GM18526 (cell line): ENCODE results near the gene DPYSL3.

Source experiments
- POLR2A ChIP-seq: IDR thresholded peaks from 3 replicates; pipeline ENCODE4 v1.6.1; 2011; ENCODE audit not compliant: insufficient read length; ENCODE audit errors: extremely low read depth

Gene DPYSL3

GRCh38 chr5:147359101-147359500 lies 150.8 kb downstream of the DPYSL3 start:
- TF ChIP-seq POLR2A, result no peak

GRCh38 chr5:147349241-147349640 lies 160.6 kb downstream of the DPYSL3 start:
- TF ChIP-seq POLR2A, result no peak

- no peak for TF ChIP-seq POLR2A
Measured at GRCh38 chr5:147348451-147348850, 161.4 kb downstream of the DPYSL3 start.

GRCh38 chr5:147348046-147348445 lies 161.8 kb downstream of the DPYSL3 start:
- no peak for TF ChIP-seq POLR2A

- no peak for TF ChIP-seq POLR2A
Measured at GRCh38 chr5:147346006-147346561, 163.8 kb downstream of the DPYSL3 start.

DNA sequence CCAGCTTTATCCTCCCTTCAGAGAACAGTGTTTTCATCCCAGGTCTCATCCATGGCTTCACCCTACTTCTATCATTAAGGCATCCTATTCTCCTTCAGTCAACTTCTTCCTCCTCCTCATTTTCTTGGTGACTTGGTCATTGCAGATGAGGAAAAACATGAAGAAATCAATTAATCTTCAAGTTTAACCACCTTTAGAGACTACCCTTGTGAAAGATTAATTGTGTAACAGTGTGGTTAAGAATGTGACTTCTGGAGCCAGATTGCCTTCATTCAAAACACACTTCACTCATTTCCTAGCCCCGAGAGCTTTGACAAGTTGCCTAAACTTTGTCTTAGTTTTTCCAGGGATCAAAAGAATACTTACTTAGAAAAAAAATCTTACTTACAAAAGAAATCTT lies 165.0 kb downstream of the DPYSL3 start:
- TF ChIP-seq POLR2A, result no peak

DNA sequence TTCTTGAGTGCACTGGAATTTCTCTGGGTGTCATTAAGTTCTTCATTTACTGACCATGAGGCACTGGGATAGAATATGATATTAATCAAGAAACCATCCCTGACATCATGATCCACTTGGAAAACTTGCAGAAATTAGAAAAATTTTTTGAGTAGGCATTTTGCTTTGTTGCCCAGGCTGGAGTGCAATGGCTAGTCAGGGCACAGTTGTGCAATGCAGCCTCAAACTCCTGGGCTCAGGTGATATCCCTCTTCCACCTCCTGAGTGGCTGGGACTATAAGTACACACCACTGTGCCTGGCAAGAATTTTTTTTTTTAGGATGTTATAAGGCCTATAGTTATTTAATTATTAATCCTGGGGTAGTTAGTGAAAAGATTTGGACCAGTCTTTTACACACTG lies 168.5 kb downstream of the DPYSL3 start:
- no peak for TF ChIP-seq POLR2A

DNA sequence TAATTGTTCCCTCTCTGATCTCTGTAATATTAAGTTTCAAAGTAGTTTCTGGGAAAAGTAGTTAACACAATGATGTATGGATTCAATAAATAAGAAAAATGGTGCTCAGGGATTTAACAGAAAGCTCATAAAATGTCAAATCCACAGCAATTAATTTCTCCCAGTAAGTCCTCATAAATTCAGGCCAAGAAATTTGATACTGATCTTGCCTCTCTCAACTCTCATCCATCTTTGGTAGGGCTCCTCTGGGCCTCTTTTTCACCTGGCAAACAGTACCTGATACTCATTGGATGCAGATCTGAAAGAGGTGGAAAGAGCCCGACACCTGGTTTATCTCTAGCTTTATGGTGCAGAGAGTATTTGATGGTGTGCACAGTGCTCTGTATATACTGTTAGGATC lies 168.9 kb downstream of the DPYSL3 start:
- TF ChIP-seq POLR2A, result no peak
